Measurements from ENCODE around the gene PITX1. TPM values are rescaled to one million over a fixed set of nuclear protein-coding genes. Genes with fewer than 3 reads are reported as not detected.
A peak's percentile ranks its signal among the peaks of the same experiment; 100 is the strongest.
"Not testable (repeated sequence)": the region's sequence is repeated elsewhere in the genome, so short reads cannot be mapped to it uniquely, and the experiment has no call there.

PITX1 gene
- total RNA-seq, 1 experiment from 2014 or later = 173 TPM

DNA sequence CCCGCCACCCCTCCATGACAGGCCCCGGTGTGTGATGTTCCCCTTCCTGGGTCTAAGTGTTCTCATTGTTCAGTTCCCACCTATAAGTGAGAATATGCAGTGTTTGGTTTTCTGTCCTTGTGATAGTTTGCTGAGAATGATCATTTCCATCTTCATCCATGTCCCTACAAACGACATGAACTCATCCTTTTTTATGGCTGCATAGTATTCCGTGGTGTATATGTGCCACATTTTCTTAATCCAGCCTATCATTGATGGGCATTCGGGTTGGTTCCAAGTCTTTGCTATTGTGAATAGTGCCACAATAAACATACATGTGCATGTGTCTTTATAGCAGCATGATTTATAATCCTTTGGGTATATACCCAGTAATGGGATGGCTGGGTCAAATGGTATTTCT is 36.0 kb downstream of the PITX1 start:
- not testable (repeated sequence) for H3K9ac ChIP-seq (ENCODE audit: low read length); H4K20me1 ChIP-seq (ENCODE audit: insufficient read depth, low read depth, low read length); H2AFZ ChIP-seq (ENCODE audit: low read length); H3K27ac ChIP-seq (ENCODE audit: low read length); H3K27me3 ChIP-seq (ENCODE audit: low read length); H3K4me2 ChIP-seq (ENCODE audit: low read depth, low read length, poor library complexity, severe bottlenecking); DNase-seq; H3K36me3 ChIP-seq (ENCODE audit: insufficient read depth, low read length); H3K79me2 ChIP-seq (ENCODE audit: low read length); H3K9me3 ChIP-seq (ENCODE audit: low read length); H3K9me2 ChIP-seq (replicated peaks; ENCODE audit: insufficient read depth, low read length); H3K4me3 ChIP-seq (ENCODE audit: low read length)
- H3K4me1 ChIP-seq (ENCODE audit: low read length) = peaks cover 20% of the 10 kb centered on the region

DNA sequence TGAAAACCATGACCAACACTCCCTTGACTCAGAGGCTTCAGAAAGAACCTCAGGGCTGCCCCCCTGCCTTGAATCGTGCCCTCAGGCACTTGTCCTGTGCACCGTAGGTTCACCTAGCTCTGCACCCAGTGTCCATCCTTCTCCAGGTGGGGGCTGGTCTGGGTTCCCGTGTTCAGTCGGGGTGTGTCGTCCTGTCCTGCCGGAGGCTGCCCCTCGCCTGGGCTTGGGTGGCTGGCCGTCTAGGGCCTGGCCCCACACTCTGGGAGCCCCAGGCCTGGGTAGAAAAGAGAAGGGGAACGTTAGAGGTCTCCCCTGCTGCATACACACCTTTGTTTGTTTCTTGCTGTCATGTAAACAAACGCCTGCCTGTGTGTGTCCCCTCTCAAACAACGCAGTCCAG is 37.0 kb downstream of the PITX1 start:
- H3K27me3 ChIP-seq (ENCODE audit: low read length) = no peaks in the 10 kb centered on the region
- no peaks in the 10 kb centered on the region for H3K36me3 ChIP-seq (ENCODE audit: insufficient read depth, low read length)
- no peaks in the 10 kb centered on the region for H3K9me2 ChIP-seq (replicated peaks; ENCODE audit: insufficient read depth, low read length)

DNA sequence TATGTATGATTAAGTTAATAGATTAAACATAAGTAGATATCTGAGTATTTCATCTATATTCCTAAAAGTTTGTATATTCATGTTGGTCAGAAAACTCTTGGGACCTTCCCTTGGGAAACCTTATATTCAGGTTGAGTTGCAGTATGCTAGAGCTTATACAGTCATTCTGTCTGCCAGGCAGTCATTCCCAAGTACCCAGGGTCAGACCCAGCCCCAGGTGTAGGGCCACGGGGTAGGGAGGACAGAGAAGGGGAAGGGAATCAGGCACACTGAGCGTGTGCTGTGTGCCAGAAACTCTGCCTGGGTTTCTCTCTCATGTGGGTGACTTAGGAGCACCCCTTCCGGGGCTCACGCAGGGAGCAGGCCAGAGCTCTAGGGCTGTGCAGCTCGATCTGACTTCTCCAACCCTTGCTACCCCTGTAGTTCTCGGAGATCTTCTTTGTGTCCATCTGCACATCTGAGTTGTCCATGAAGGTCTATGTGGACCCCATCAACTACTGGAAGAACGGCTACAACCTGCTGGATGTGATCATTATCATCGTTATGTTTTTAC is 38.1 kb downstream of the PITX1 start:
- Histone ChIP-seq H3K9me2 (replicated peaks; ENCODE audit: insufficient read depth, low read length) (no peaks in the 10 kb centered on the region), H2AFZ (ENCODE audit: low read length) (no peak overlapping the region), H3K9me3 (ENCODE audit: low read length) (no peaks in the 10 kb centered on the region), H3K27ac (ENCODE audit: low read length) (no peak overlapping the region), H3K27me3 (ENCODE audit: low read length) (no peaks in the 10 kb centered on the region), H3K9ac (ENCODE audit: low read length) (no peak overlapping the region), H3K4me3 (ENCODE audit: low read length) (no peak overlapping the region), H3K79me2 (ENCODE audit: low read length) (no peaks in the 10 kb centered on the region), H3K4me1 (ENCODE audit: low read length) (peaks cover 20% of the 10 kb centered on the region), H3K36me3 (ENCODE audit: insufficient read depth, low read length) (no peaks in the 10 kb centered on the region), H4K20me1 (ENCODE audit: insufficient read depth, low read depth, low read length) (no peaks in the 10 kb centered on the region), H3K4me2 (ENCODE audit: low read depth, low read length, poor library complexity, severe bottlenecking) (no peak overlapping the region)
- DNase-seq = no peak

More for the DNA sequence above, 37.0 kb downstream of the PITX1 start:
- Histone ChIP-seq H4K20me1 (ENCODE audit: insufficient read depth, low read depth, low read length) (no peaks in the 10 kb centered on the region), H3K9ac (ENCODE audit: low read length) (no peak overlapping the region), H3K4me2 (ENCODE audit: low read depth, low read length, poor library complexity, severe bottlenecking) (no peak overlapping the region), H3K9me3 (ENCODE audit: low read length) (no peaks in the 10 kb centered on the region), H3K27ac (ENCODE audit: low read length) (no peak overlapping the region), H2AFZ (ENCODE audit: low read length) (no peak overlapping the region), H3K79me2 (ENCODE audit: low read length) (no peaks in the 10 kb centered on the region), H3K4me3 (ENCODE audit: low read length) (no peak overlapping the region), H3K4me1 (ENCODE audit: low read length) (peaks cover 20% of the 10 kb centered on the region)
- DNase-seq = no peak

DNA sequence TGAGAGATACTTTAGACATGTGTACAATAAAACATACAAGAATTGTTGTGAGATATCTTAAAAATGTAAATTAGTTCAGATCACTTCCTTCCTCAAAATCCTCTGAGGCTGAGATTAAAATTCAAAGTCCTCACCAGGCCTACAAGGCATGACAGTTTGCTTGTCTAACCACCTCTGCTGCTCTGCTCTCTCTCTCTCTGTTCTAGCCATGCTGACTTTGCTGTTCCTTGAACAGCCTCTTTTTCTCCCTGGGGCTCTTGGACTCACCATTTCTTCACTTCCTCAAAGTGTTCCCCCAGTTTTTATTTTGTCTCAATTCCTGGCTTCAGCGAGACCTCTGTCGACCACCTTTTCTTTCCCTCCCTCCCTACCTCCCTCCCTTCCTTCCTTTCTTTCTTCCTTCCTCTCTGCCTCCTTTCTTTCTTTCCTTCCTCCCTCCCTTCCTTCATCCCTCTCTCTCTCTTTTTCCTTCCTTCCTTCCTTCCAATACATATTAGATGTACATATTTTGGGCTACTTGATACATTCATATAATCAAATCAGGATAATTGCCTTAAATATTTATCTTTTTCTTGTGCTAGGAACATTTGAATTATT is 39.4 kb downstream of the PITX1 start:
- Histone ChIP-seq H3K36me3 (ENCODE audit: insufficient read depth, low read length) (no peaks in the 10 kb centered on the region), H4K20me1 (ENCODE audit: insufficient read depth, low read depth, low read length) (no peaks in the 10 kb centered on the region), H3K27ac (ENCODE audit: low read length) (peak overlapping the region; percentile 70), H3K27me3 (ENCODE audit: low read length) (no peaks in the 10 kb centered on the region), H3K4me3 (ENCODE audit: low read length) (no peak overlapping the region), H2AFZ (ENCODE audit: low read length) (no peak overlapping the region), H3K9ac (ENCODE audit: low read length) (0 out of 2 replicates have a peak overlapping the region, but pooled peaks have one; percentile 36), H3K79me2 (ENCODE audit: low read length) (no peaks in the 10 kb centered on the region), H3K4me1 (ENCODE audit: low read length) (peaks cover 20% of the 10 kb centered on the region), H3K9me3 (ENCODE audit: low read length) (no peaks in the 10 kb centered on the region), H3K9me2 (replicated peaks; ENCODE audit: insufficient read depth, low read length) (no peaks in the 10 kb centered on the region), H3K4me2 (ENCODE audit: low read depth, low read length, poor library complexity, severe bottlenecking) (peak overlapping the region; percentile 30)
- DNase-seq = peak; percentile 81

DNA sequence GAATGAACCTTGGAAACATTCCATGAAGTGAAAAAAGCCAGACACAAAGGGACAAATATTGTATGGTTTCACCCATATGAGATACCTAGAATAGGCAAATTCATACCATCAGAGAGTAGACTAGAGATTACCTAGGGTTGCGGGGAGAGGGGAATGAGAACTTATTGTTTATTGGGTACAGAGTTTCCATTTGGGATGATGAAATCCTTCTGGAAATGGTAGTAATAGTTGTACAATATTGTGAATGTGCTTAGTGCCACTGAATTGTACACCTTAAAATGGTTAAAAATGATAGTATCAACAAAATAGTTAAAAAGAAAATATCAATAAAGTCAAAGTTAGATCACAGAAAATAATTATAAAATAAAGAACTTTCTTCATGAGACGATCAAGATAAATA is 40.9 kb downstream of the PITX1 start:
- Histone ChIP-seq H2AFZ (ENCODE audit: low read length) (no peak overlapping the region), H3K36me3 (ENCODE audit: insufficient read depth, low read length) (no peaks in the 10 kb centered on the region), H4K20me1 (ENCODE audit: insufficient read depth, low read depth, low read length) (no peaks in the 10 kb centered on the region), H3K27me3 (ENCODE audit: low read length) (no peaks in the 10 kb centered on the region), H3K4me2 (ENCODE audit: low read depth, low read length, poor library complexity, severe bottlenecking) (no peak overlapping the region), H3K9ac (ENCODE audit: low read length) (no peak overlapping the region), H3K4me1 (ENCODE audit: low read length) (peaks cover 20% of the 10 kb centered on the region), H3K79me2 (ENCODE audit: low read length) (no peaks in the 10 kb centered on the region), H3K9me2 (replicated peaks; ENCODE audit: insufficient read depth, low read length) (no peaks in the 10 kb centered on the region), H3K27ac (ENCODE audit: low read length) (no peak overlapping the region), H3K4me3 (ENCODE audit: low read length) (no peak overlapping the region), H3K9me3 (ENCODE audit: low read length) (no peaks in the 10 kb centered on the region)
- no peak for DNase-seq

DNA sequence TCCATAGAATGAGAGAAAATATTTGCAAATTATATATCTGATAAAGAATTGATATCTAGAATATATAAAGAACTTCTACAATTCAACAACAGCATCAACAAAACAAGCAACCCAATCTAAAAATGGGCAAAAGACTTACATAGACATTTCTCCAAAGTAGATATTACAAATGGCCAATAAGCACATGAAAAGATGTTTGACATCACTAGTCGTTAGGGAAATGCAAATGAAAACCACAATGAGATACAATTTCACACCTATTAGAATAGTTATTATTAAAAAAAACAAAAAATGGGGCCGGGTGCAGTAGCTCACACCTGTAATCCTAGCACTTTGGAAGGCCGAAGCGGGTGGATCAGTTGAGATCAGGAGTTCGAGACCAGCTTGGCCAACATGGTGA is 41.9 kb downstream of the PITX1 start:
- Histone ChIP-seq H3K27me3 (ENCODE audit: low read length) (no peaks in the 10 kb centered on the region), H3K36me3 (ENCODE audit: insufficient read depth, low read length) (no peaks in the 10 kb centered on the region), H3K9me3 (ENCODE audit: low read length) (no peaks in the 10 kb centered on the region), H3K9ac (ENCODE audit: low read length) (no peak overlapping the region), H2AFZ (ENCODE audit: low read length) (no peak overlapping the region), H3K27ac (ENCODE audit: low read length) (no peak overlapping the region), H3K79me2 (ENCODE audit: low read length) (no peaks in the 10 kb centered on the region), H3K9me2 (replicated peaks; ENCODE audit: insufficient read depth, low read length) (no peaks in the 10 kb centered on the region), H3K4me3 (ENCODE audit: low read length) (no peak overlapping the region), H3K4me1 (ENCODE audit: low read length) (peaks cover 20% of the 10 kb centered on the region), H3K4me2 (ENCODE audit: low read depth, low read length, poor library complexity, severe bottlenecking) (no peak overlapping the region), H4K20me1 (ENCODE audit: insufficient read depth, low read depth, low read length) (no peaks in the 10 kb centered on the region)
- DNase-seq = no peak

DNA sequence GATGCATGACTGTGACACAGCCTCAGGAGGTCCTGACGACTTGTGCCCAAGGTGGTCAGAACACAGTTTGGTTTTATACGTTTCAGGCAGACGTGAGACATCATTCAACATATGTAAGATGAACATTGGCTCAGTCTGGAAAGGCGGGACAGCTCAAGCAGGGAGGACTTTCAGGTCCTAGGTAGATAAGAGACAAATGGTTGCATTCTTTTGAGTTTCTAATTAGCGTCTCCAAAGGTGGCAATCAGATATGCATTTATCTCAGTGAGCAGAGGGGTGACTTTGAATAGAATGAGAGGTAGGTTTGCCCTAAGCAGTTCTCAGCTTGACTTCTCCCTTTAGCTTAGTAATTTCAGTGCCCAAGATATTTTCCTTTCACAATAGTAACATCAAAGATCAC is 43.8 kb downstream of the PITX1 start:
- peaks cover 13% of the 10 kb centered on the region for H3K4me1 ChIP-seq (ENCODE audit: low read length)
- not testable (repeated sequence) for H2AFZ ChIP-seq (ENCODE audit: low read length); H3K9me3 ChIP-seq (ENCODE audit: low read length); H4K20me1 ChIP-seq (ENCODE audit: insufficient read depth, low read depth, low read length); H3K9ac ChIP-seq (ENCODE audit: low read length); H3K27ac ChIP-seq (ENCODE audit: low read length); H3K4me2 ChIP-seq (ENCODE audit: low read depth, low read length, poor library complexity, severe bottlenecking); H3K79me2 ChIP-seq (ENCODE audit: low read length); H3K9me2 ChIP-seq (replicated peaks; ENCODE audit: insufficient read depth, low read length); H3K4me3 ChIP-seq (ENCODE audit: low read length); H3K36me3 ChIP-seq (ENCODE audit: insufficient read depth, low read length); DNase-seq; H3K27me3 ChIP-seq (ENCODE audit: low read length)

DNA sequence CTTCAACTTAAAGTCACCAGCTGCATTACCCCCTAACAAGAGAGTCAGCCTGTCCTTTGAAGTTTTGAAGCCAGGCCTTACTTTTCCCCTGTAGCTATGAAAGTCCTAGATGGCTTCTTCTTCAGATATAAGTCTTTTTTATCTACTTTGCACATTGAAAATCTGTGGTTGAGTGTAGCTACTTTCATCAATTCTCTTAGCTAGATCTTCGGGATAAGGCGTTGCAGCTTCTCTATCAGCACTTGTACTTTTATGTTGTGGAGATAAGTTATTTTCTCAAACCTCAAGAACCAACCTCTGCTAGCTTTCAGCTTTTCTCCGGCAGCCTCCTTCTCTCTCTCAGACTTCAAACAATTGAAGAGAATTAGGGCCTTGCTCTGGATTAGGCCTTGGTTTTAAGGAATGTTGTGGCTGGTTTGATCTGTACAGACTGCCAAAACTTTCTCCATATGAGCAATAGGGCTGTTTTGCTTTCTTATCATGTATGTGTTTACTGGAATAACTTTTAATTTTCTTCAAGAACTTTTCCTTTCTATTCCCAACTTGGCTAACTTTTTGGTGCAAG is 44.7 kb downstream of the PITX1 start:
- Histone ChIP-seq H3K4me1 (ENCODE audit: low read length) (peaks cover 5% of the 10 kb centered on the region), H2AFZ (ENCODE audit: low read length) (no peak overlapping the region), H3K27me3 (ENCODE audit: low read length) (no peaks in the 10 kb centered on the region), H3K9ac (ENCODE audit: low read length) (no peak overlapping the region), H3K79me2 (ENCODE audit: low read length) (no peaks in the 10 kb centered on the region), H3K9me3 (ENCODE audit: low read length) (no peaks in the 10 kb centered on the region), H3K9me2 (replicated peaks; ENCODE audit: insufficient read depth, low read length) (no peaks in the 10 kb centered on the region), H3K27ac (ENCODE audit: low read length) (no peak overlapping the region), H4K20me1 (ENCODE audit: insufficient read depth, low read depth, low read length) (no peaks in the 10 kb centered on the region), H3K36me3 (ENCODE audit: insufficient read depth, low read length) (no peaks in the 10 kb centered on the region), H3K4me2 (ENCODE audit: low read depth, low read length, poor library complexity, severe bottlenecking) (no peak overlapping the region), H3K4me3 (ENCODE audit: low read length) (no peak overlapping the region)
- no peak for DNase-seq
